Epidermal melanocyte (primary cell): ENCODE measurements around the gene CCSER1.

Source experiments
- DNase-seq: peaks from one replicate; pipeline ENCODE4 v3.0.0; 2011; ENCODE audit warnings: low spot score; ENCODE audit not compliant: insufficient read length

The CCSER1 gene

GRCh38 chr4:91630054-91630453, 1502.9 kb downstream of the CCSER1 start:
- DNase-seq, result no peak

GRCh38 chr4:91630764-91631163, 1503.6 kb downstream of the CCSER1 start:
- DNase-seq, result no peak

- no peak for DNase-seq
Observed at GRCh38 chr4:91631335-91631734, 1504.1 kb downstream of the CCSER1 start.

GRCh38 chr4:91636083-91636482, 1508.9 kb downstream of the CCSER1 start:
- DNase-seq, result no peak
